BLaER1 treated with 17β-estradiol and CSF1 and Interleukin-3, amounts not matched to agents 10 nM and 100 nM (cell line): Measurements from ENCODE around the gene PPP6C.

Experiments used
- H3K27ac ChIP-seq, 11 experiments: shearing (Covaris generic); formaldehyde crosslinking; 2 replicates each; pipeline ENCODE4 v1.8.1; 2022
- H3K27me3 ChIP-seq, 11 experiments: shearing (Covaris generic); formaldehyde crosslinking; 2 replicates each; pipeline ENCODE4 v1.8.1; 2022
- H3K36me3 ChIP-seq, 11 experiments: shearing (Covaris generic); formaldehyde crosslinking; 2 replicates each; pipeline ENCODE4 v1.8.1; 2022
- H3K4me1 ChIP-seq, 10 experiments: shearing (Covaris generic); formaldehyde crosslinking; 2 replicates each; pipeline ENCODE4 v1.8.1; 2022
- H3K4me2 ChIP-seq, 11 experiments: shearing (Covaris generic); formaldehyde crosslinking; 2 replicates each; pipeline ENCODE4 v1.8.1; 2022
- H3K4me3 ChIP-seq, 10 experiments: shearing (Covaris generic); formaldehyde crosslinking; 2 replicates each; pipeline ENCODE4 v1.8.1; 2022
- H3K9ac ChIP-seq, 11 experiments: shearing (Covaris generic); formaldehyde crosslinking; 2 replicates each; pipeline ENCODE4 v1.8.1; 2022
- H3K9me3 ChIP-seq, 11 experiments: shearing (Covaris generic); formaldehyde crosslinking; replicated peaks in 1 of 11; 2 replicates each; pipeline ENCODE4 v1.8.1; 2022
- H4K20me1 ChIP-seq, 11 experiments: shearing (Covaris generic); formaldehyde crosslinking; 2 replicates each; pipeline ENCODE4 v1.8.1; 2022
- Cebpa-rat ChIP-seq, 11 experiments: shearing (Covaris generic); IDR thresholded peaks; 2 replicates each; pipeline ENCODE4 v1.8.1; 2022

The PPP6C gene

GRCh38 chr9:125141251-125141650, 48.4 kb downstream of the PPP6C start:
- no peaks in the 10 kb centered on the region for H3K27me3 ChIP-seq

GRCh38 chr9:125140576-125140975, 49.0 kb downstream of the PPP6C start:
- H3K36me3 ChIP-seq = peaks cover 0 to 31% (median 9%) of the 10 kb centered on the region in 11 experiments; a peak in 7 of 22 replicates
- no peak overlapping the region for H3K9ac ChIP-seq
- peaks cover 8 to 31% (median 19%) of the 10 kb centered on the region in 10 experiments for H3K4me1 ChIP-seq
- H3K4me3 ChIP-seq = no peak overlapping the region
- H3K4me2 ChIP-seq = no peak overlapping the region
- H3K27me3 ChIP-seq = no peaks in the 10 kb centered on the region
- peaks cover 0 to 8% (median 0%) of the 10 kb centered on the region in 11 experiments; a peak in 3 of 22 replicates for H4K20me1 ChIP-seq
- no peaks in the 10 kb centered on the region; a peak in 2 of 22 replicates for H3K9me3 ChIP-seq
- no peak for TF ChIP-seq Cebpa-rat (IDR thresholded peaks at IDR 0.05)
- no peak overlapping the region for H3K27ac ChIP-seq

More at GRCh38 chr9:125141251-125141650, 48.4 kb downstream of the PPP6C start:
- peak overlapping the region in 1 of 11 experiments; percentile 86; a peak in 4 of 22 replicates for H3K4me2 ChIP-seq
- peaks cover 13 to 38% (median 26%) of the 10 kb centered on the region in 10 experiments for H3K4me1 ChIP-seq
- no peak overlapping the region for H3K9ac ChIP-seq
- H3K4me3 ChIP-seq = no peak overlapping the region
- H3K9me3 ChIP-seq = no peaks in the 10 kb centered on the region
- H3K27ac ChIP-seq = no peak overlapping the region
- peaks cover 0 to 31% (median 9%) of the 10 kb centered on the region in 11 experiments; a peak in 7 of 22 replicates for H3K36me3 ChIP-seq
- no peak for TF ChIP-seq Cebpa-rat (IDR thresholded peaks at IDR 0.05)
- H4K20me1 ChIP-seq = peaks cover 0 to 8% (median 0%) of the 10 kb centered on the region in 11 experiments; a peak in 3 of 22 replicates

GRCh38 chr9:125137200-125137599, 52.4 kb downstream of the PPP6C start:
- TF ChIP-seq Cebpa-rat (IDR thresholded peaks at IDR 0.05) = no peak

GRCh38 chr9:125134976-125135375, 54.6 kb downstream of the PPP6C start:
- Histone ChIP-seq H3K4me3 (no peak overlapping the region), H3K9ac (no peak overlapping the region), H3K36me3 (peaks cover 0 to 40% (median 13%) of the 10 kb centered on the region in 11 experiments; a peak in 9 of 22 replicates), H3K4me2 (no peak overlapping the region), H4K20me1 (no peaks in the 10 kb centered on the region; a peak in 1 of 22 replicates), H3K27ac (no peak overlapping the region), H3K4me1 (peaks cover 0 to 19% (median 13%) of the 10 kb centered on the region in 10 experiments; a peak in 14 of 20 replicates), H3K9me3 (peaks cover 7 to 25% (median 19%) of the 10 kb centered on the region in 11 experiments; a peak in 21 of 22 replicates), H3K27me3 (no peaks in the 10 kb centered on the region)
- TF ChIP-seq Cebpa-rat (IDR thresholded peaks at IDR 0.05) = no peak

More at GRCh38 chr9:125137200-125137599, 52.4 kb downstream of the PPP6C start:
- Histone ChIP-seq H3K4me3 (no peak overlapping the region), H3K4me2 (no peak overlapping the region), H4K20me1 (peaks cover 0 to 7% (median 0%) of the 10 kb centered on the region in 11 experiments; a peak in 2 of 22 replicates), H3K27me3 (no peaks in the 10 kb centered on the region), H3K36me3 (peaks cover 0 to 47% (median 17%) of the 10 kb centered on the region in 11 experiments; a peak in 9 of 22 replicates), H3K9me3 (peaks cover 7 to 25% (median 19%) of the 10 kb centered on the region in 11 experiments; a peak in 21 of 22 replicates), H3K4me1 (peaks cover 0 to 16% (median 8%) of the 10 kb centered on the region in 10 experiments; a peak in 15 of 20 replicates), H3K27ac (no peak overlapping the region), H3K9ac (no peak overlapping the region)

GRCh38 chr9:125133403-125134329, 55.9 kb downstream of the PPP6C start:
- TF ChIP-seq Cebpa-rat (IDR thresholded peaks at IDR 0.05) = no peak
- no peak overlapping the region for H3K4me2 ChIP-seq
- no peak overlapping the region for H3K4me3 ChIP-seq
- H3K4me1 ChIP-seq = peaks cover 0 to 19% (median 13%) of the 10 kb centered on the region in 10 experiments; a peak in 14 of 20 replicates
- H3K36me3 ChIP-seq = peaks cover 0 to 27% (median 6%) of the 10 kb centered on the region in 11 experiments; a peak in 8 of 22 replicates
- H3K27ac ChIP-seq = no peak overlapping the region
- no peaks in the 10 kb centered on the region for H3K27me3 ChIP-seq
- H3K9ac ChIP-seq = no peak overlapping the region
- H3K9me3 ChIP-seq = peaks cover 7 to 25% (median 19%) of the 10 kb centered on the region in 11 experiments; a peak in 21 of 22 replicates
- no peaks in the 10 kb centered on the region for H4K20me1 ChIP-seq

GRCh38 chr9:125131778-125132177, 57.8 kb downstream of the PPP6C start:
- Histone ChIP-seq H3K4me2 (peak overlapping the region in 8 of 11 experiments; percentile 25 to 64 (median 48); a peak in 15 of 22 replicates), H3K9me3 (peaks cover 7 to 25% (median 19%) of the 10 kb centered on the region in 11 experiments; a peak in 21 of 22 replicates), H3K36me3 (peaks cover 0 to 23% (median 6%) of the 10 kb centered on the region in 11 experiments; a peak in 8 of 22 replicates), H3K4me1 (peaks cover 6 to 31% (median 22%) of the 10 kb centered on the region in 10 experiments; a peak in 19 of 20 replicates), H3K27me3 (no peaks in the 10 kb centered on the region), H3K9ac (peak overlapping the region in 1 of 11 experiments; percentile 2; a peak in 1 of 22 replicates), H4K20me1 (no peaks in the 10 kb centered on the region), H3K4me3 (no peak overlapping the region), H3K27ac (peak overlapping the region in 3 of 11 experiments; percentile 7 to 24 (median 10); a peak in 3 of 22 replicates)
- no peak for TF ChIP-seq Cebpa-rat (IDR thresholded peaks at IDR 0.05)

GRCh38 chr9:125126019-125126746, 63.4 kb downstream of the PPP6C start:
- peak overlapping the region; percentile 13 to 66 (median 53) for H3K4me2 ChIP-seq
- peaks cover 24 to 59% (median 32%) of the 10 kb centered on the region in 10 experiments for H3K4me1 ChIP-seq
- no peaks in the 10 kb centered on the region for H3K27me3 ChIP-seq
- H3K27ac ChIP-seq = peak overlapping the region in 9 of 11 experiments; percentile 0 to 67 (median 37); a peak in 11 of 22 replicates
- TF ChIP-seq Cebpa-rat (IDR thresholded peaks at IDR 0.05) = no peak
- peaks cover 0 to 17% (median 0%) of the 10 kb centered on the region in 11 experiments; a peak in 1 of 22 replicates for H3K36me3 ChIP-seq
- H4K20me1 ChIP-seq = no peaks in the 10 kb centered on the region
- H3K4me3 ChIP-seq = no peak overlapping the region
- no peak overlapping the region; a peak in 1 of 22 replicates for H3K9ac ChIP-seq
- H3K9me3 ChIP-seq = peaks cover 0 to 9% (median 0%) of the 10 kb centered on the region in 11 experiments; a peak in 4 of 22 replicates

- Histone ChIP-seq H3K4me1 (peaks cover 29 to 62% (median 38%) of the 10 kb centered on the region in 10 experiments), H4K20me1 (no peaks in the 10 kb centered on the region), H3K4me2 (peak overlapping the region; percentile 13 to 66 (median 53); a peak in 21 of 22 replicates), H3K36me3 (peaks cover 0 to 17% (median 0%) of the 10 kb centered on the region in 11 experiments; a peak in 1 of 22 replicates), H3K4me3 (no peak overlapping the region), H3K27ac (peak overlapping the region in 6 of 11 experiments; percentile 11 to 67 (median 36); a peak in 9 of 22 replicates), H3K9ac (no peak overlapping the region), H3K9me3 (peaks cover 0 to 9% (median 0%) of the 10 kb centered on the region in 11 experiments; a peak in 4 of 22 replicates), H3K27me3 (no peaks in the 10 kb centered on the region)
- no peak for TF ChIP-seq Cebpa-rat (IDR thresholded peaks at IDR 0.05)
These were observed 64.1 kb downstream of the PPP6C start for GRCh38 chr9:125125523-125125922.
